GM18519 (cell line): ENCODE results near the gene GCM1.
"Not testable (repeated sequence)": the region's sequence is repeated elsewhere in the genome, so short reads cannot be mapped to it uniquely, and the experiment has no call there.

Source experiments
- ATAC-seq: cut with Tn5 transposase; IDR thresholded peaks from one replicate; pipeline ENCODE4 v1.9.1; 2021; ENCODE audit warnings: mild to moderate bottlenecking, moderate library complexity; ENCODE audit not compliant: unreplicated experiment, low FRiP score

Gene GCM1, protein sequence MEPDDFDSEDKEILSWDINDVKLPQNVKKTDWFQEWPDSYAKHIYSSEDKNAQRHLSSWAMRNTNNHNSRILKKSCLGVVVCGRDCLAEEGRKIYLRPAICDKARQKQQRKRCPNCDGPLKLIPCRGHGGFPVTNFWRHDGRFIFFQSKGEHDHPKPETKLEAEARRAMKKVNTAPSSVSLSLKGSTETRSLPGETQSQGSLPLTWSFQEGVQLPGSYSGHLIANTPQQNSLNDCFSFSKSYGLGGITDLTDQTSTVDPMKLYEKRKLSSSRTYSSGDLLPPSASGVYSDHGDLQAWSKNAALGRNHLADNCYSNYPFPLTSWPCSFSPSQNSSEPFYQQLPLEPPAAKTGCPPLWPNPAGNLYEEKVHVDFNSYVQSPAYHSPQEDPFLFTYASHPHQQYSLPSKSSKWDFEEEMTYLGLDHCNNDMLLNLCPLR

DNA sequence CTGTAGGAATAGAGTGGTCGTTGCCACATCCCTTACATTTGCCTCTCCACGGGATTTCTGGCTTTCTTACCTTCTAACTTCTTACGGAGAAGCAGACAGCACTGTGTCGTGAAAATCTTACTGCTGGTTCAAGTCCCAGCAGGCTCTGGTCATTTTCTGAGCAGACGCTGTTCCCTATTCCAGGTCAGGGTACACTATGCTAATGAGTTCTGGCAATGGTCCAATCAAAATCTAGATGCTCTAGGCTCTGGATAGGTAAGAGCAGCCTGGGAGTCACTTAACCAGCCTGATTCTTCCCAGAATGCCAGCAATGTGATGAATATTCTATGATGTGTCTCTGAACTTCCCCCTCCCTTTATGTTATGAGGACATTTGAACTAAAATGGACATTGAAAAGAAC lies at the start of gene GCM1:
Gene GCM1, minus strand, starts transcription at position 158 of the 400 bp plus-strand sequence. CDS start 3,209 bp downstream, outside the sequence.
- no peak for ATAC-seq

- no peak for ATAC-seq
Measured at GRCh38 chr6:53197553-53197952, 48.9 kb upstream of the GCM1 start.

- no peak for ATAC-seq
Measured at GRCh38 chr6:53195048-53195447, 46.4 kb upstream of the GCM1 start.

DNA sequence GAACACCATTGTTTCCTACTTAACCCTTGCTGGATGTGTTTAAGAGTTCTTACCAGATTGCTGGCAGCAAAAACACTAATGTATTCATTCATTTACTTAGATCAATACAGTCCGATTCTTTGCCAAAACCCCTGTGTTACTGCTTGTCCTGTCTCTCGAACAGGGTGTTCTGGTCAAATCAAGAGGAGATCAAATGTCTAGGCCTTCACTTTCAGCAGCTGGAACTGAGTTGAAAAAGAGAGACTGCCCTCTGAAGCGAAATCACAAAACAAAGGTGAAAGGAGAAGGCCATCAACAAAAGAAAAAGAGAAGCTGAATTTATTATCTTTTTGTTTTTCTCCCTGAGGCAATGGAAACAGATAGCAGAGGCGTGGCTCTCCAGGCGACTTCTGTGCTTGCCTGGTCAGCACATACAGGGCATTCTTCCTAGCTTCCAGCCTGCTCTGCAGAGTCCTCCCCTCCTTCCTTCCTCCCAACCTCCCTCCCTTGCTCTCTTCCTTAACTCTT lies 44.1 kb upstream of the GCM1 start:
- ATAC-seq, result no peak

GRCh38 chr6:53189554-53189953 lies 40.9 kb upstream of the GCM1 start:
- ATAC-seq, result no peak

- no peak for ATAC-seq
Measured at GRCh38 chr6:53188833-53189232, 40.2 kb upstream of the GCM1 start.

- no peak for ATAC-seq
Measured at GRCh38 chr6:53180678-53181077, 32.0 kb upstream of the GCM1 start.

- no peak for ATAC-seq
Measured at GRCh38 chr6:53179961-53180651, 31.5 kb upstream of the GCM1 start.

DNA sequence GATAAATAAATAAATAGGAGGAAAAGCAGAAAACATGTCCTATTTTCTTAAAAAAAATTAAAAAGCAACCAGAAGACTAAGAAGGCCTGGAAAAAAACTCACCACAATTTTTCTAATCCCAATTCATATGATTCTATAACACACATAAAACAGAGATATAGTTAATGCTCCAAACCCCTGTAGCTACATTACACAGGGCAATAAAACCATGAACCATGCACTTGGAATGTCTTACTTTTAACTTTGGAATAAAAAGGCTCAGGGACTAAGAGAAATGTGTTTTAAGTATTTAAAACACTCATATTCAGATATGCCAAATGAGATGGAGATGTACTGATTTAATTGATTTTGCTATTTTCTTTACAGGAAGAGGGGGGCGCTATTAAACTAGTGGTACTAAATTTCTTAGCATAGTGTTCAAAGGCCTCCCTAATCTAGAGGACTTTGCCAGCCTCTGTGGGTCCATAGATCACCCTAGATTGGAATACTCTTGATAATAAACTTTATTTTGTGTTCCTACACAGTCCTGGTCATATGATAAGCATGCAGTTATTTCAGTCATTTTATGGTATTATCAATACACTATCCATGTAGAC lies 30.3 kb upstream of the GCM1 start:
- ATAC-seq, result no peak

- no peak for ATAC-seq
Measured at GRCh38 chr6:53175027-53175426, 26.4 kb upstream of the GCM1 start.

DNA sequence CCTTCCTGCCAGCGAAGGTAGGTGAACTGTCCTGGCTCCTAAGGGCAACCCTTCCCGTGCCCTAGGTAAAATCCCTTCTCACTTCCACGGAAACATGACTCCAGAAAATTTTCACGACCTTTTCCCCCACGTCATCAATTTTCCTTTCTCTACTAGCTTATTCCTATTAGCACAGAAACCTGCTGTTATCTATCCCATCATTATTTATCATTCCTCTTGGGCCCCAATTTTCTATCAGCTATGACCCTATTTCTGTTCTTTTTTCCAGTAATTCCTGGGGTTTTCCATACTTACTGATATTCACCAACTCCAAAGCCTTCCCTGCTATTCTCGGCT lies 23.8 kb upstream of the GCM1 start:
- ATAC-seq, result no peak

DNA sequence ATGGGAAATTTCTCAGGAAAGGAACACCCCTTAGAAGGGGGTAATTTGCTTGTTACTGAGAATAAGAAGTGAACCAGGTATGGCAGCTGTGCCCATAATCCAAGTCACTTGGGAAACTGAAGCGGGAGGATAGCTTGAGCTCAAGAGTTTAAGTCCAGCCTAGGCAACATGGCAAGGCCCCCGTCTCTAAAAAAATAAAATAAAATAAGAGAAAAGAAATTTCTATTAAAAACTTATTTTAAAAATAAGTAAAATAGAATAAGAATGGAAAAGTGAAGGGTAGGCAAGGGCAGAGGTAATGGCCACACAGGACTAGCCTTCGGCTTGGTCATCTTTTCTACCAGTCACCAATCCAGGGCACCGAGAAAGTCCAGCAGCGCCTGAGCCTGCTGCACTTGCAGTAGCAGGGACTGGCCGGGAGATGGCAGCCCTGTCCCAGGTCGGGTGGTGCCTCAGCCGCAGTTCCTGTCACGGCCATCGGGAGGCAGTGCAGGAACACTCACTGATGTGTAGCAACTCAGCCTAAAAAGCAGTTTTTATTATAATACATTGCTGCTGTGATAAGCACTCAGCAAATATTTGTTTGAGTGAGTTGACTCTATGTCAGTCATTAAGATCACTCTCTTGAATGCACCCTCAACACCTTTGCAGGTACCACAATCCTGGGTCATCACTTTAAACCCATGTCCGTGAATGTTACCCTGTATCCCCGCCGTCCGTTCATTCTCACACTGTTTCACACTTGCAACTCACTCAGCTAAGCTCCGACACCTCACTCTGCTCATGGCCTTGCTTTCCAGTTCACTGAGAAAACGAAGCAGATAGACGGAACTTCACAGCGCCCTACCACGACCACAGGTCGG lies 23.2 kb upstream of the GCM1 start:
- ATAC-seq, result peak; percentile 61

DNA sequence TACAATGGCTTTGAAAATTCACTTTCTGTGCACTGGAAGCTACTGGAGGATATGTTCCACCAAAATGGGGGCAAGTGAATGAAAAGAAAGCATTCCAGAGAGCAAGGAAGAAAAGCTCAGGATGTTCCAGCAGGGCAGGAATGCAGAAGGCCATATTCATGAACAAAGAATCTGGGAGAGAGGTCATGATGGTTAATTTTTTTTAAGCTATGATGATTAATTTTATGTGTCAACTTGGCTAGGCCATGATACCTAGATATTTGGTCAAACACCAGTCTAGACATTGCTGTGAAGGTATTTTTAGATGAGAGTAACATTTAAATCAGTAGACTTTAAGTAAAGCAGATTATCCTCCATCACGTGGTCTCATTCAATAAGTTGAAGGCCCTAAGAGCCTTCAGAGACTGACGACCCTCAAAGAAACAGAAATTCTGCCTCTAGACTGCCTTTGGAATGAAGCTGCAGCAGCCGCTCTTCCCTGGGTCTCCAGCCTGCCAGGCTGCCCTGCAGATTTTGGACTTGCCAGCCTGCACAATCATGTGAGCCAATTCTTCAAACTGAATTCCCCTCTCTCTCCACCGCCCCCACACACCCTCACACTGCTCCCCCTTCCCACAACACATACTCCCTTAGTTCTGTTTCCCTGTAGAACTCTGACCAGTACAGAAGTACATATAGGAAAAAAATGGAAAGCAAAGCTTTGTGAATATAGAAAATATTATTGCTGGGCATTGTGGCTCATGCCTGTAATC lies 20.1 kb upstream of the GCM1 start:
- no peak for ATAC-seq

- ATAC-seq, result no peak
Measured at GRCh38 chr6:53165293-53165692, 16.7 kb upstream of the GCM1 start.

DNA sequence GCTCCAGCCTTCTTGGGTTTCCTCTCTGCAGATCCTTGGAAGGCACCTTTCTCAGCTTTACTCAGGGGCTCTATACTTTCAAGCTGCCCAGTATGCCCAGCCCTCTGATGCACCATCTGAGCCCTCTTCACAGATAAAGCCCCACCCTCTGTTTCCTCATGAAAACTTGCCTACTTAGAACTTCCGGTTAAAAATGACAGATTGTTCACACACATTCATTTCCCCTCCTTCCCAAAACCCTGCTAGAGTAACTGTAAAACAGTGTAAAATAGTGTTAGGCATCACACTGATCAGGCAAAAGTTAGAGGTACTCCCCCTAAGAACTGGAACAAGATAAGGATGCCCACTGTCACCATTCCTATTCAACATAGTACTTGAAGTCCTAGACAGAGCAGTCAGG lies 14.0 kb upstream of the GCM1 start:
- no peak for ATAC-seq

- ATAC-seq, result no peak
Measured at GRCh38 chr6:53161481-53162009, 12.9 kb upstream of the GCM1 start.

GRCh38 chr6:53159558-53159957 lies 10.9 kb upstream of the GCM1 start:
- ATAC-seq, result no peak

GRCh38 chr6:53158076-53158475 lies 9.4 kb upstream of the GCM1 start:
- ATAC-seq, result not testable (repeated sequence)

- ATAC-seq, result not testable (repeated sequence)
Measured at GRCh38 chr6:53155279-53155678, 6.6 kb upstream of the GCM1 start.

GRCh38 chr6:53154794-53155193 lies 6.2 kb upstream of the GCM1 start:
- ATAC-seq, result no peak
